Astrocyte (in vitro differentiated cells and primary cell): ENCODE measurements around the gene DDAH1.

Source experiments
- CTCF ChIP-seq: IDR thresholded peaks from 2 replicates; pipeline ENCODE4 v1.5.1; 2011; ENCODE audit warnings: low read depth, mild to moderate bottlenecking, inconsistent platforms, low read length, moderate library complexity; ENCODE audit not compliant: insufficient read depth
- EZH2 ChIP-seq: IDR thresholded peaks from 2 replicates; pipeline ENCODE4 v1.6.1; 2012; ENCODE audit warnings: mild to moderate bottlenecking, low read length, inconsistent platforms; ENCODE audit not compliant: insufficient read depth

DNA sequence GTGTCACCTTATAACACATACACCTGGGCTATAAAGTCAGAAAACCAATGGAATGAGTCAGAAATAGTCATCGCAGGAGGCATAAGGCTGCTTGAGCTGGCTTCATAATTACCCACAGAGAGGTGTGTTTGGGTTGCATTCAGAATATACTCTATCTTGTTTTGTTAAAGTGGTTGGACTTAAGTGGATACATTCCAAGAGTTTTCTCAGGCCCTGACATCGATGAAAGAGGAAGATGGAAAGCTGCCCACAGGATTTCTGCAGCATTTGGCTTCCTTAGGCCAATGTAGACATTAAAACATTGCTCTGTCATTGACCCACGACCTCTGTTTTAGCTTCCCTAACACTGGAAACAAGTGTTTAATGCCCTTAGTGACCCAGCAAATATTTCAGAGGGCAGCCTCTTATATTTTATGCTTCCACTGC lies 169.9 kb downstream of the DDAH1 start:
- no peak for TF ChIP-seq CTCF
- TF ChIP-seq EZH2 = no peak
